Natural killer cell (primary cell): Measurements from ENCODE around the gene RNF214. TPM values are rescaled to one million over a fixed set of nuclear protein-coding genes. Genes with fewer than 3 reads are reported as not detected.
"Not testable (repeated sequence)": the region's sequence is repeated elsewhere in the genome, so short reads cannot be mapped to it uniquely, and the experiment has no call there.

Experiments
- ATAC-seq, 3 donors: fragments of 150-1000 bp in 2 of 3; fragments of 200-7000 bp in 1 of 3; cut with Tn5 transposase; 1 replicate in 1 of 3; 2 replicates in 2 of 3; pipeline ENCODE4 v1.10.0; 2021; ENCODE audit warnings: mild to moderate bottlenecking in 2 of 3, moderate library complexity in 2 of 3
- DNase-seq, 2 donors: peaks; one replicate each; pipeline versions ENCODE4 v3.0.0 to v3.0.0-alpha.2; 2013 to 2021; ENCODE audit warnings: mixed read lengths in 1 of 2
- H3K27ac ChIP-seq: one replicate; pipeline ENCODE4 v1.5.1; 2013; ENCODE audit warnings: mild to moderate bottlenecking, low read length
- H3K27me3 ChIP-seq: one replicate; pipeline ENCODE4 v1.6.1; 2013; ENCODE audit warnings: low read length; ENCODE audit not compliant: control insufficient read depth, insufficient read depth
- H3K36me3 ChIP-seq: one replicate; pipeline ENCODE4 v1.6.1; 2013; ENCODE audit warnings: low read length; ENCODE audit not compliant: control insufficient read depth, insufficient read depth
- H3K4me1 ChIP-seq: one replicate; pipeline ENCODE4 v1.6.1; 2013; ENCODE audit warnings: low read length; ENCODE audit not compliant: control insufficient read depth, insufficient read depth
- H3K4me3 ChIP-seq: one replicate; pipeline ENCODE4 v1.5.1; 2013; ENCODE audit warnings: low read length
- H3K9me3 ChIP-seq: one replicate; pipeline ENCODE4 v1.6.1; 2013; ENCODE audit warnings: low read length; ENCODE audit not compliant: control insufficient read depth, insufficient read depth
- H3K27ac Mint-ChIP-seq, 2 donors: one replicate each; pipeline ENCODE4 v1.8.0; 2022; ENCODE audit warnings: mild to moderate bottlenecking in 2 of 2, mixed read lengths in 2 of 2, moderate library complexity in 1 of 2
- H3K27me3 Mint-ChIP-seq, 2 donors: one replicate each; pipeline ENCODE4 v1.8.0; 2022; ENCODE audit warnings: low read depth in 2 of 2, mixed read lengths in 2 of 2
- H3K36me3 Mint-ChIP-seq: one replicate; pipeline ENCODE4 v1.8.0; 2022; ENCODE audit warnings: mixed read lengths
- H3K4me1 Mint-ChIP-seq, 2 donors: one replicate each; pipeline ENCODE4 v1.8.0; 2022; ENCODE audit warnings: mixed read lengths in 2 of 2
- H3K4me3 Mint-ChIP-seq: one replicate; pipeline ENCODE4 v1.8.0; 2022; ENCODE audit warnings: mild to moderate bottlenecking, moderate library complexity, mixed read lengths
- H3K9me3 Mint-ChIP-seq, 2 donors: one replicate each; pipeline ENCODE4 v1.8.0; 2022; ENCODE audit warnings: mixed read lengths in 2 of 2
- WGBS: methylation state at CpG from one replicate; pipeline ENCODE4 v1.1.7; 2013; ENCODE audit warnings: missing lambda C conversion rate; ENCODE audit not compliant: insufficient coverage; 5-methylcytosine and 5-hydroxymethylcytosine counted together
- intact Hi-C: fragments of 100-400 bp; cut with micrococcal nuclease; formaldehyde crosslinking; loops from one replicate; pipeline ENCODE4 v1.14.2; 2022
- total RNA-seq, 4 donors: library from RNA; stranded (reverse); fragments of 120-200 nt in 1 of 4; gene quantifications; one replicate each; pipeline versions ENCODE4 v1.2.3 to v1.2.4, GENCODE V29; 2013 to 2022
- TF ChIP-seq, protein P1 (sequence below): fragments of 200-600 bp; IDR thresholded peaks from one replicate; pipeline ENCODE4 v1.8.0; 2022; ENCODE audit warnings: antibody characterized with exemption

The RNF214 gene
- total RNA-seq, 3 donors from 2014 or later (not counting 1 experiment from before 2014, with no cell fraction given): 13.7 to 20.7 (median 17.3) TPM

DNA sequence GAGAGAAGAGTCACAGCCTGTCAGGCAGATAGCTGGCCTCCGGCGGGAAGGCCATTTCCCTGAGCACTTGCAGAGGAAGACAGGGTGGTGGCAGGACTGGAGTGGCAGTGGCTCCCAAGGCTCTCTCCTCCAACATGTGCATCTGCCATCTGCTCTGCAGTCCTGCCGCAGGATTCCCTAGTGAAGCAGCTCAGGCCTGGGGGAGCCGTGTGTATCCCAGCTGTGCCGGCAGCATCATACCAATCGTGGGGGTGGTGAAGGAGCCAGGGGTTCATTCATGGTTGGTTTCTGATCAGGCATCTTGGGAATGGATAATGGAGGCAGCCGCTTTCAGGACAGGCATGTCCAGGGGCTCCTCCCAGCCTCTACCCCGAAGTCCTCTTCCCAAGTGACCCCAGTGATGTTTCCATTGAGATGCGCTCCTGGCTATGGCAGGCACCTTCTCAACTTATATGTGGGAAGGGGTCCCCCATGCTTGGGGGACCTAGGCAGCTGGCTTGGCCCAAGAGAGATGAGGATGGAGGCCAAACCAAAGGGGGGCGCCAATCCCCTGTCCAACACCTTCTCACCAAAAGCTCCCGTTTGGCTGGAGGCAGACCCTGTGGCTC is 27.2 kb upstream of the RNF214 start:
- TF ChIP-seq, protein P1, sequence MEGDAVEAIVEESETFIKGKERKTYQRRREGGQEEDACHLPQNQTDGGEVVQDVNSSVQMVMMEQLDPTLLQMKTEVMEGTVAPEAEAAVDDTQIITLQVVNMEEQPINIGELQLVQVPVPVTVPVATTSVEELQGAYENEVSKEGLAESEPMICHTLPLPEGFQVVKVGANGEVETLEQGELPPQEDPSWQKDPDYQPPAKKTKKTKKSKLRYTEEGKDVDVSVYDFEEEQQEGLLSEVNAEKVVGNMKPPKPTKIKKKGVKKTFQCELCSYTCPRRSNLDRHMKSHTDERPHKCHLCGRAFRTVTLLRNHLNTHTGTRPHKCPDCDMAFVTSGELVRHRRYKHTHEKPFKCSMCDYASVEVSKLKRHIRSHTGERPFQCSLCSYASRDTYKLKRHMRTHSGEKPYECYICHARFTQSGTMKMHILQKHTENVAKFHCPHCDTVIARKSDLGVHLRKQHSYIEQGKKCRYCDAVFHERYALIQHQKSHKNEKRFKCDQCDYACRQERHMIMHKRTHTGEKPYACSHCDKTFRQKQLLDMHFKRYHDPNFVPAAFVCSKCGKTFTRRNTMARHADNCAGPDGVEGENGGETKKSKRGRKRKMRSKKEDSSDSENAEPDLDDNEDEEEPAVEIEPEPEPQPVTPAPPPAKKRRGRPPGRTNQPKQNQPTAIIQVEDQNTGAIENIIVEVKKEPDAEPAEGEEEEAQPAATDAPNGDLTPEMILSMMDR: no peak
- intact Hi-C loops: no loop called here
- Mint-ChIP-seq H3K9me3 (no peaks in the 10 kb centered on the region), H3K36me3 (peaks cover 8% of the 10 kb centered on the region), H3K27ac (peak overlapping the region; percentile 57 to 67), H3K4me1 (peaks cover 0 to 10% of the 10 kb centered on the region in 2 donors), H3K27me3 (no peaks in the 10 kb centered on the region), H3K4me3 (no peak overlapping the region)
- no peak overlapping the region for H3K4me3 ChIP-seq
- no peak overlapping the region for H3K27ac ChIP-seq
- no peak for DNase-seq
- H3K36me3 ChIP-seq: peaks cover 25% of the 10 kb centered on the region
- H3K9me3 ChIP-seq: no peaks in the 10 kb centered on the region
- no peaks in the 10 kb centered on the region for H3K27me3 ChIP-seq
- 98% methylated on average over 9 of the region's 11 CpGs for WGBS
- ATAC-seq: no peak
- peaks cover 6% of the 10 kb centered on the region for H3K4me1 ChIP-seq

DNA sequence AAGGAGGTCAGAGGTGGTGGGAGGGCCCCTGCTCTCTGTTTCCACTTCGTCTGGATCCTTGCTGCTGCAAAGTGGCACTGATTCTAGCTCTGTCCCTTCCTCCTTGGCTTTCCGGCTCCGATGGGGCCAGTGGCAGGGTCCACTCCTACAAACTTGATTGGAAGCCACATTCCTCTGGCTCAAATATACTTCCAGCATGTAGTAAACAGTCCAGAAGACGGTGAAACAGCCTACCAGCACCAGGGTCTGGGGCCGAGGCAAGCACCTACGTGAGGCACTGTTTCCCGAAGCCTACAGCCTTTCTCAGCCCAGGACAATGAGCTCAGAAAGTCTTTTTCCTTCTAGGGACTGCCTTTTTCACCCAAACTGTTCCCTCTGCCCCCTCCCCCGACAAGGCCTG is 26.4 kb upstream of the RNF214 start:
- H3K4me1 ChIP-seq, H3K27me3 Mint-ChIP-seq, H3K27ac ChIP-seq, H3K9me3 ChIP-seq, H3K27ac Mint-ChIP-seq, intact Hi-C loops, H3K27me3 ChIP-seq, DNase-seq, H3K4me1 Mint-ChIP-seq, ATAC-seq, H3K4me3 Mint-ChIP-seq, H3K9me3 Mint-ChIP-seq, H3K36me3 Mint-ChIP-seq, H3K4me3 ChIP-seq: not testable (repeated sequence)
- H3K36me3 ChIP-seq: peaks cover 28% of the 10 kb centered on the region
- 98% methylated on average over 7 of the region's 8 CpGs for WGBS

DNA sequence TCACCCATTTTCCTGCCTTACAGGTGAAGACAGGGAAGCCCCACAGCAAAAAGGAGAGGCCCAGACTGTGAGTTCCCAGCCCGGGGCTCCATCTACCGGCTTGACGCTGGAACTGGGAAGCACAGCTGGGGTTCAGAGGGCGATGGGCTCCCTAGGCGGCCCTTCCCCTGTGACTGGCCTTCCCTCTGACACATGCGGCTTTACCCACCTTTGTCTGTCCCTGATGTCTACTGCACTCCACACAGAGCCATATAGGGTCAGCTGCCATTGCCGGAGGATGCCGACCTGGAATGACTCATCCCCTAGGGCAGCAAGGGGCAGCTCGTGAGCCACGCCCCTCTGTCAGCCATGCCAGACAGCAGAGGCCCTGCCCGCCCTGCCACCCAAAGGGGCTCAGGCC is 25.6 kb upstream of the RNF214 start:
- H3K9me3 ChIP-seq: not testable (repeated sequence)

DNA sequence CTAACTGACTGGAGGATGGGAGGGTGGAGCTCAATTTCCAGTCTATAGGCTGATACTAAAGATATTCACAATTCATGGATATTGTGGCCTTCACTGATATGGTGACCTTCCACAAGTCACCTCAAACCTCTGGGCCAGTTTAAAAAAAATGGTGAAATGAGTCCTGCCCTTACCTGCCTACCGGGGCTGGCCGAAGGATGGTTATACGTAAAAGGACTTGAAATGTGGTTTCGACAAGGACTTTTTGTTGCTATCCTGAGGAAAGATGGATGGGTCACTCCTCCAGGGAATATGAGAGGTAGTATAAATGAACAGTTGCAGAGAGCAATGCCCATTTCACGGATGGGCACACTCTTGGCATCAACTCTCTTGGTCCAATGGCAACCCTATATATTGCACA is 25.0 kb upstream of the RNF214 start:
- H3K4me3 Mint-ChIP-seq, H3K27ac Mint-ChIP-seq, intact Hi-C loops, H3K4me3 ChIP-seq, H3K9me3 Mint-ChIP-seq, H3K27me3 Mint-ChIP-seq, H3K27ac ChIP-seq, H3K27me3 ChIP-seq, DNase-seq, H3K4me1 ChIP-seq, H3K9me3 ChIP-seq, ATAC-seq: not testable (repeated sequence)
- peaks cover 15% of the 10 kb centered on the region for H3K36me3 Mint-ChIP-seq
- WGBS: 92% methylated on average over 4 of the region's 5 CpGs
- peaks cover 35% of the 10 kb centered on the region for H3K36me3 ChIP-seq
- peaks cover 0 to 19% of the 10 kb centered on the region in 2 donors for H3K4me1 Mint-ChIP-seq

More for the DNA sequence above, 25.6 kb upstream of the RNF214 start:
- ATAC-seq, H3K27ac ChIP-seq, H3K27ac Mint-ChIP-seq, H3K4me3 Mint-ChIP-seq, H3K4me3 ChIP-seq, intact Hi-C loops, H3K27me3 ChIP-seq, H3K4me1 ChIP-seq, H3K27me3 Mint-ChIP-seq, DNase-seq, H3K9me3 Mint-ChIP-seq: not testable (repeated sequence)
- peaks cover 32% of the 10 kb centered on the region for H3K36me3 ChIP-seq
- WGBS: 90% methylated on average over 3 of the region's 11 CpGs
- peaks cover 0 to 17% of the 10 kb centered on the region in 2 donors for H3K4me1 Mint-ChIP-seq
- H3K36me3 Mint-ChIP-seq: peaks cover 14% of the 10 kb centered on the region

DNA sequence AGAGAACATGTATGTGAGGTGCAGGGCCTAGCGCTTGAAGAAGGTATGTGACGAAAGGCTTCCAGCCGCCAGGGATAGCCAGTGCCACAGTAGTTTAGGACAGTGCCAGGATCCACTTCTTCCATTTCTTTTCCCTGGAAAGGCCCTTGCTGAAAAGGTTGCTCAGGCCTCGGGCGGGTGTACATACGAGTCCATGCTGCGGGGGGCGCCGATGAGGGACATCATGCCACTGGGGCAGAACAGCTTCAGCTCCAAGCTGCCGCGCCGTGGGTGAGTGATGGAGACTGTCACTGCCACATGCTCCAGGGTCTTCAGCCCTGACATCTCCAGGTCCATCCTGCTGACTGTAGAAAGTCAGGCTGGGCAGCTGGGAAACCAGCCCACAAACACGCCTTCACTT is 23.8 kb upstream of the RNF214 start:
- H3K27me3 Mint-ChIP-seq, H3K27ac ChIP-seq, H3K9me3 ChIP-seq, ATAC-seq, intact Hi-C loops, H3K4me3 Mint-ChIP-seq, DNase-seq, H3K4me1 ChIP-seq, H3K4me3 ChIP-seq, H3K27me3 ChIP-seq, H3K27ac Mint-ChIP-seq, H3K9me3 Mint-ChIP-seq: not testable (repeated sequence)
- peaks cover 0 to 19% of the 10 kb centered on the region in 2 donors for H3K4me1 Mint-ChIP-seq
- WGBS: 96% methylated on average over 6 of the region's 13 CpGs
- peaks cover 24% of the 10 kb centered on the region for H3K36me3 Mint-ChIP-seq
- peaks cover 42% of the 10 kb centered on the region for H3K36me3 ChIP-seq

DNA sequence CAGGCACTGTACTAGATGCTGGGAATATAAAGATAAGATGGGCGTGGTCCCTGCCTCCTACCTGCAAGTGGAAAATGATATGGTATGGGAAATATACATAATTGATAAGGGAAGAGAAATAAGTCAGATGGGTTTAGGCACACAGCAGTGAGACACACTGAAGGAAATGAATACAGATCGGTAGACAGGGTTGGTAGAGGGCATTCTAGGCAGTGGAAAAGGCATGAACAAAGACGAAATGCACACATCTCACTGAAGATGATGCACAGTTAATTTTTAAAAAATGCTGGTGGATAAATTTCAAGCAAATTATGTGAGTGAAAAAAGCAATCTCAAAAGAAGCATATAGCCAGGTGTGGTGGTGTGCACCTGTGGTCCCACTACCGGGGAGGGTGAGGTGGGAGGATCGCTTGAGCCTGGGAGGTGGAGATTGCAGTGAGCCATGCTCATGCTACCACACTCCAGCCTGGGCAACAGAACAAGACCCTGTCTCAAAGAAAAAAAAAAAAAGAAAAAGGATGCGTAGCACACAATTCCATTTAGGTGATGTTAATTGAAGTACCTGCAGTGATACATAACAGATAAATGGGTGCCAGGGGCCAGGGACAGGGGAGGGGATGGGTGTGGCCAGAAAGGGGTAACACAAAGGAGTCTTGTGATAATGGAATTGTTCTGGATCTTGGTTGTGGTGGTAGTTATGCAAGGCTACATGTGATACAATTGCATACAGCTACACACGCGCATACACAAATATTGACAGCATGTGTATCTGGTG is 22.9 kb upstream of the RNF214 start:
- DNase-seq, H3K27me3 Mint-ChIP-seq, H3K9me3 Mint-ChIP-seq, H3K4me1 ChIP-seq, ATAC-seq, intact Hi-C loops, H3K27me3 ChIP-seq, H3K27ac Mint-ChIP-seq, H3K9me3 ChIP-seq, H3K27ac ChIP-seq, H3K4me3 ChIP-seq, H3K4me3 Mint-ChIP-seq: not testable (repeated sequence)
- Mint-ChIP-seq H3K36me3 (peaks cover 23% of the 10 kb centered on the region), H3K4me1 (peaks cover 6 to 24% of the 10 kb centered on the region in 2 donors)
- WGBS: 96% methylated on average over 7 of the region's 8 CpGs
- H3K36me3 ChIP-seq: peaks cover 40% of the 10 kb centered on the region
